Measurements from ENCODE around the gene PEX19. TPM values are rescaled to one million over a fixed set of nuclear protein-coding genes. Genes with fewer than 3 reads are reported as not detected.
"Not testable (repeated sequence)": the region's sequence is repeated elsewhere in the genome, so short reads cannot be mapped to it uniquely, and the experiment has no call there.

The PEX19 gene
- total RNA-seq, 4 donors from 2014 or later: 33.4 to 52.9 (median 48.2) TPM

- TF ChIP-seq POLR2A (IDR thresholded peaks at IDR 0.05): no peak
- no peak for TF ChIP-seq CTCF (IDR thresholded peaks at IDR 0.05)
- intact Hi-C loops (cut with DNase I; ENCODE audit: low total_unique reads): no loop called here
- DNase-seq (ENCODE audit: low spot score in 2 of 2): no peak
- WGBS, 2 donors: 84 to 87% methylated on average over 13 of the region's 13 CpGs
- H3K4me3 ChIP-seq (ENCODE audit: low read depth, poor library complexity, severe bottlenecking): no peak overlapping the region
Observed at GRCh38 chr1:160307118-160307791, 22.3 kb upstream of the PEX19 start.

- 89 to 90% methylated on average over 7 of the region's 7 CpGs for WGBS, 2 donors
- DNase-seq (ENCODE audit: low spot score in 2 of 2): no peak
- no peak overlapping the region for H3K4me3 ChIP-seq (ENCODE audit: low read depth, poor library complexity, severe bottlenecking)
- intact Hi-C loops (cut with DNase I; ENCODE audit: low total_unique reads): no loop called here
- TF ChIP-seq POLR2A (IDR thresholded peaks at IDR 0.05) (no peak), CTCF (IDR thresholded peaks at IDR 0.05) (no peak)
Observed at GRCh38 chr1:160300173-160300572, 15.2 kb upstream of the PEX19 start.

GRCh38 chr1:160296036-160296435 lies 11.1 kb upstream of the PEX19 start:
- DNase-seq (ENCODE audit: low spot score in 2 of 2): no peak
- intact Hi-C loops (cut with DNase I; ENCODE audit: low total_unique reads): no loop called here
- 88% methylated on average over 1 of the region's 1 CpG for WGBS, 2 donors
- no peak overlapping the region for H3K4me3 ChIP-seq (ENCODE audit: low read depth, poor library complexity, severe bottlenecking)
- no peak for TF ChIP-seq CTCF (IDR thresholded peaks at IDR 0.05)
- TF ChIP-seq POLR2A (IDR thresholded peaks at IDR 0.05): no peak

DNA sequence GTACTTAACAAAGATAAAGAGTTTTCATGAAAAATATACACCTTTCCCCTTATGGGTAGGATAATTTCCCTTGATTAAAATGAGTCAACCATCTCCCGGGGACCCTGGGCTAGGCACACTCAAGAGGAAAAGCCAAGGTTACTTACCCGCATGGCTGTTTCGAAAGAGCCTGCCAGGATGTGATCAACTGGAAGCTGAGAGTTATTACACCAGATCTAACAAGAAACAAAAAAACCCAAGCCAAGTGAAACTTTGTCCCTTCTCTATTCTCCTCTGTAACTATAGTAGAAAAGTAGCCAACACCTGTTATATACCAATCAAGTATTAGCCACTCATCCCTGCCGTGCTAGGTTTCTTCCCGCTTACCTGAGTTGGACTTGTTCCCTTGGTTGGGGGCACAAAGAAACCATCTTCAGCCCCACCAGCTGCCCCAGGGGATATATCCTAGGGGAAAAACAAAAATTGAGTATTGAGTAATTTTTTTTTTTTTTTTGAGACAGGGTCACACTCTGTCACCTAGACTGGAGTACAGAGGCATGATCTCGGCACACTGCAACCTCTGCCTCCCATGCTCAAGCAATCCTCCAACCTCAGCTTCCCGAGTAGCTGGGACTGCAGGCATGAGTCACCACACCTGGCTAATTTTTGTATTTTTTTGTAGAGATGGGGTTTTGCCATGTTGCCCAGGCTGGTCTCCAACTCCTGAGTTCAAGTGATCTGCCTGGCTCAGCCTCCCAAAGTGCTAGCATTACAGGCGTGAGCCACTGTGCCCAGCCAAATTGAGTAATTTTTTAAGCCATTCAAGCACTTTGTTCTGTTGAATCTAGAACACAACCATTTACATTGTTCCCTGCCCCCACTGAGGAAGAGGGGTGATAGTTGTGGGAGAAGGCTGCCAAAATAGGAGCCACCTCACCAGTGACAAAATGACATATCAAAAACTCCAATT lies 8.4 kb upstream of the PEX19 start:
- TF ChIP-seq POLR2A (IDR thresholded peaks at IDR 0.05): no peak
- no peak for TF ChIP-seq CTCF (IDR thresholded peaks at IDR 0.05)
- intact Hi-C loops (cut with DNase I; ENCODE audit: low total_unique reads): loop anchor here (5.0 kb wide), 1 partner anchor 101 kb away; the partner anchor contains the start of gene CASQ1
- no peak overlapping the region for H3K4me3 ChIP-seq (ENCODE audit: low read depth, poor library complexity, severe bottlenecking)
- DNase-seq (ENCODE audit: low spot score in 2 of 2): no peak
- WGBS, 2 donors: 79 to 84% methylated on average over 8 of the region's 8 CpGs

DNA sequence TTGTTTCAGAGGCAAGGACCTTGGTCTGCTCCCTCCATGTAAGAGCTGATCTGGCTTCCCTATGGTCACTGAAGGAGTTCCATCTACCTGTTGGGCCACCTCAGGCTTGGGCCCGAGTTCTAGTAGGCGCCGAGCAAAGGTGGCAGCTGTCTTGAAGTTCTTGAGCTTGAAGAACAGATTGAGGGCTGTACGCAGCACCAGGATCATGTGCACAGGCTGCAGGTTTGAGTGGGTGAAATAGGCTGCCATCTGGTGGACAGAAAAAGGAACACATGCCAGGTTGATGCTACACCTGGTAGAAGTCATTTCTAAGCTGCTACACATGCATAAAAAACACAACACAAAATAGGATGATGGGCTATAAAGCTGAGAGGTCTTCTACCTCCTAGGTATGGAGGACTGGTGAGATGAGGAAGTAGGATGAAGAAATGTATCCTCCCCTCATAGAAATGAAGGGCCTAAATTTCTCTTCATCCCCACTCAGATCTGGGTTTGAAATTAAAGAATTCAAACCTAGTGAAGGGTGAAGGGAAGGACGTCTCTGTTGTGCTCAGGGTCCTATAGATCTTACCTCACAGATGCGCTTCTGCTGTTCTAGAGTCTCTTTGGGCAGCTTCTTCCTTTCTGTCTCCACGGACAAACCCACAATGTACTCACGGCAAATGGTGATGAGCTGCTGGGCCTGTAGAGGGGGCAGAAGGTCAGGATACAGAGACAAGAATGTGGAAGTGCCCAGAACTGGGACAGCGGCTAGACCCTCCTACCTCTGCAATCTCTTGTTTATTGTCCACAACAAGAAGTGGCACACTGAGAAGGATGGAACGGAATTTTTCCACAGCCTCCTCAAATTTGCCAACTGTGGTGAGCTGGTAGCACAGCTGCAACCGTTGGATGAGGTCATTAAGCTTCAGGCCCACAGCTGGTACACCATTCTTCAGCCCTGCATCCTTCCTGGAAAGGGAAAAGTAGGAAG lies 6.6 kb upstream of the PEX19 start:
- no peak overlapping the region for H3K4me3 ChIP-seq (ENCODE audit: low read depth, poor library complexity, severe bottlenecking)
- TF ChIP-seq POLR2A (IDR thresholded peaks at IDR 0.05): no peak
- peak in 1 of 3 donors; percentile 49 for TF ChIP-seq CTCF (IDR thresholded peaks at IDR 0.05)
- intact Hi-C loops (cut with DNase I; ENCODE audit: low total_unique reads): loop anchor here (5.0 kb wide), 1 partner anchor 99 kb away; the partner anchor contains the start of gene CASQ1
- DNase-seq (ENCODE audit: low spot score in 2 of 2): peak; percentile 56 to 89
- WGBS, 2 donors: 34 to 38% methylated on average over 11 of the region's 11 CpGs

DNA sequence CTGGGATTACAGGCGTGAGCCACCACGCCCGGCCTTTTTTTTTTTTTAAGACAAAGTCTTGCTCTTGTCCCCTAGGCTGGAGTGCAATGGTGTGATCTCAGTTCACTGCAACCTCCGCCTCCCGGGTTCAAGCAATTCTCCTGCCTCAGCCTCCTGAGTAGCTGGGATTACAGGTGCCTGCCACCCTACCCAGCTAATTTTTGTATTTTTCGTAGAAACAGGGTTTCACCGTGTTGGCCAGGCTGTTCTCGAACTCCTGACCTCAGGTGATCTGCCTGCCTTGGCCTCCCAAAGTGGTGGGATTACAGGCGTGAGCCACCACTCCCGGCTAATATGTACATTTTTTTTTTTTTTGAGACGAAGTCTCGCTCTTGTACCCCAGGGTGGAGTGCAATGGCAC lies 2.8 kb upstream of the PEX19 start:
- DNase-seq (ENCODE audit: low spot score in 2 of 2); H3K4me3 ChIP-seq (ENCODE audit: low read depth, poor library complexity, severe bottlenecking); intact Hi-C loops (cut with DNase I; ENCODE audit: low total_unique reads): not testable (repeated sequence)
- WGBS, 2 donors: 92 to 95% methylated on average over 12 of the region's 12 CpGs
